Ramos (cell line): ENCODE results near the gene ARHGAP6.
"Not testable (repeated sequence)": the region's sequence is repeated elsewhere in the genome, so short reads cannot be mapped to it uniquely, and the experiment has no call there.

Experiments used
- in situ Hi-C: fragments of 300-500 bp; cut with MboI; formaldehyde crosslinking; loops from one replicate; pipeline ENCODE4 v1.14.3; 2022; ENCODE audit warnings: low sequenced_read_pairs; ENCODE audit not compliant: unreplicated experiment

Gene ARHGAP6

DNA sequence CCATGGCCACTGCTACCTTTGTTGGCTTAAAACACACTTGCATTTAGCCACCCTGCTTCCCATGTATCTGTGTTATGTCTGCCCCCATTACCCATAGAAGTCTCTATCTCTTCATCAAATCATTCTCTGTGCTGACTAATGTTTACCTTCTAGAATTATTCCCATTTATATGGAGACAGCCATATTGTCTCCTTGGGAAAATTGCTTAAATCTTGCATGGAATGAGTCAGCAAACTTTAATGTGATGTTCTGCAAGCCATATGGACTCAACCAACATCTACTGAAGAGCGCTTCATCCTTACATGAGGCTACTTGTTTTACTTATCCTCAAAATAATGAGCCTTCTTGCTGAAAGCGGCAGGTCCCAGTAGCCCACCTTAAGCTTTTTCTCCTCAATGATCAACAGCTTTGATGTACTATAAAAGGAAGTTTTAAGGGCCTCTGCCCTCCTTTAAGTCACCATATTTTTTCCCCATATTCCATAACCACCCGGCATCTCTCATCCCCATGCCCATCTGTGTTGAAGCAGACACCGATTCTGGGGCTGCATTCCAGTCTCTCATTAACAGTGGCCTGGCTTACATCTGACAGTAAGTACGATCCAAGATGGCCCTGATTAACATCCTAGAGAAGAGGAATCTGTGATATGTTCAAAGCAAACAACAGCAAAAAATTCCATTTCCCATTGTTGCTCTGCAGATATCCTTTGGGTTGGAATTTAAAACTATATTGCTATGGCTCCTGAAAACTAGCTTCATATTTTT, 130.4 kb downstream of the ARHGAP6 start:
- in situ Hi-C loops, result loop anchor here (25.0 kb wide), 2 partner anchors 377 to 398 kb away; no protein-coding TSS in a partner anchor

DNA sequence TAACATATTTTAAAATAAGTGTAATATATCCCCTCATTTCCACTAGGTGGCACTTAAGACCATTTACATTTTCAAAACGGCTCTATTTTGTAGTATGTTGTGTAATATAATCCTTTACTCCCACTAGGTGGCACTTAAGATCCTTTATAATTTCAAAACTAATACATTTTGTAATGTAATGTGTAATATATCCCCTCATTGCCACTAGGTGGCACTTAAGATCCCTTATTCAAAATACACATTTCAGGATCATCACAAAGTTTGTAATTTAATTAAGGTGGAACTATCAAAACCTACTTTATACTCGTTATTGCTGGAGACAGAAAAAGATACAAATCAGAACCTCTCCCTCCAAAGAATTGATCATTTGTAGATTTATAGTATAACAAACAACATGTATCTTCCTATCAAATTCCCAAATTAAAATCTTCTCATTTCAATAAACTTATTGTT, 132.5 kb downstream of the ARHGAP6 start:
- in situ Hi-C loops, result loop anchor here (5.0 to 25.0 kb wide), 3 partner anchors 239 to 396 kb away; no protein-coding TSS in a partner anchor

DNA sequence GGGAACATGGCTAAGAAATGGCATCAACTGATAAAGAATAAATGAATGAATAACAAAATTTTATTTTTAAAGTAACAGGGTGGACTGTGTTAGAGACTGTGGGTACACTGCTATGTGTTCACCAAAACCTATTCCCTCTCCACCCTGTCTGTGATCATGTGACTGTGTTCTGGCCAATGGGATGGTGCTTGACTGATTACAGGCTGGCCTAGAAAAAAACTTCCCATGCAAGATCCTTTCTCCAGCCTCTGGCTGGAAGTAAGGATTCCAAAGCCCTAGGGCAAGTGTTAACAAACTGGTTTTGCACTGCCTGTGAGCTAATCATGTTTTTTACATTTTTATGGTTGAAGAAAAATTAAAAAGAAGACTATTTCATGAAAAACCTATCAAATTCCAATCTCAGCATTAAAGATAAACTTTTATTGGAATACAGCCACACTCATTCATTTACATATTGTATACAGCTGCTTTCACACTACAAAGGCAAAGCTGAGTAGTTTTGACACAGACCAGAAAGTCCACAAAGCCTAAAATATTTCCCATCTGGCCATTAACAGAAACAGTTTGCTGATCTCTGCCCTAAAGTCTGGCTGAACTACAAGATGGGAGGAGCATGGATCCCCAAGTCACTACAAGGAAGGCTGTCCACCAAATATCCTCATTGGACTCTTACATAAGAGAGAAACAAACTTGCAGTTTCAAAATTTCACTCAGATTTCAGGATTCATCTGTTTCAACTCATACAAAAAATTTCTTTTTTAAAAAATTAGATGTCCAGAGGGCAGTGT, 133.2 kb downstream of the ARHGAP6 start:
- in situ Hi-C loops, result loop anchor here (5.0 to 25.0 kb wide), 3 partner anchors 240 to 395 kb away; no protein-coding TSS in a partner anchor

GRCh38 chrX:11531226-11531625, 134.5 kb downstream of the ARHGAP6 start:
- in situ Hi-C loops, result loop anchor here (5.0 to 25.0 kb wide), 3 partner anchors 241 to 394 kb away; no protein-coding TSS in a partner anchor

GRCh38 chrX:11530621-11531020, 135.1 kb downstream of the ARHGAP6 start:
- in situ Hi-C loops, result loop anchor here (5.0 to 25.0 kb wide), 3 partner anchors 242 to 393 kb away; no protein-coding TSS in a partner anchor

DNA sequence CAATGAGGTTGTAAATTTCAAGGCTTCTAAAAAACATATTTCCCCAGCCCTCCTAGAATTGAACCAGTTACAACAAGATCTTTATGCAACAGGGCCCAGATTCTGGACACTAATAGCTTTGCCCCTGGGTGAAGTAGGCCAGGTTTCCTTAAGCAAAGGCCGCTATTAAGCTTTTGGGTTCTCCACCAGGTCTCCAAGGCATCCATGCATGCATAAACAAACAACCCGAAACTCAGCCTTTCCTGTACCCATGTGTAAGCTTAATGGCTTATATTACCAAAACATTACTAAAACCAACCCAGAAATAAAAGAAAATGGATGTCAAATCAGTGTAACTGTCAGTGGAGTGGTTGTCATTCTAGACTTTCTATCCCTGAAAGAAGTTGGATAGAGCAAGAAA, 137.1 kb downstream of the ARHGAP6 start:
- in situ Hi-C loops, result loop anchor here (25.0 kb wide), 2 partner anchors 384 to 391 kb away; no protein-coding TSS in a partner anchor

DNA sequence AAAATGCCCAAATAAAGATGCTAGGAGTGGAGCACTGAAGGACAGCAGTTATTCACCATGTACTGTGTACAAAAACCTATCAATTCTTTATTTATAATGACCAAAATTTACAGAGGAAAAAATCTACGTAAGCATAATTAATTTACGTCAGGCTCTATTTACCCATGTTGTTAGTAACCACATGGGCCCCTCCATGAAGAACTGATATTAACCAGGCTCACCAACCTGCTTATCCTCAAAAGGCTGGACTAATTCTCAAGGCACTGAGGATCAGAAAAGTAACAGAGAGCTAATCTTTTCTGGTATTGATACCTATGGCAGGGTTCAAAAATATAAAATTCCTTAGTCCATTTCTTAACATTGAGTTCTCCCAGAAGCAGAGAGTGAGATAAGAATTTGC, 140.0 kb downstream of the ARHGAP6 start:
- in situ Hi-C loops, result loop anchor here (25.0 kb wide), 2 partner anchors 387 to 388 kb away; no protein-coding TSS in a partner anchor

DNA sequence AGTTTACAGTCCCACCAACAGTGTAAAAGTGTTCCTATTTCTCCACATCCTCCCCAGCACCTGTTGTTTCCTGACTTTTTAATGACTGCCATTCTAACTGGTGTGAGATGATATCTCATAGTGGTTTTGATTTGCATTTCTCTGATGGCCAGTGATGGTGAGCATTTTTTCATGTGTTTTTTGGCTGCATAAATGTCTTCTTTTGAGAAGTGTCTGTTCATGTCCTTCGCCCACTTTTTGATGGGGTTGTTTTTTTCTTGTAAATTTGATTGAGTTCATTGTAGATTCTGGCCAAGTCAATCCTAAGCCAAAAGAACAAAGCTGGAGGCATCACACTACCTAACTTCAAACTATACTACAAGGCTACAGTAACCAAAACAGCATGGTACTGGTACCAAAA, 146.5 kb downstream of the ARHGAP6 start:
- in situ Hi-C loops, result not testable (repeated sequence)

DNA sequence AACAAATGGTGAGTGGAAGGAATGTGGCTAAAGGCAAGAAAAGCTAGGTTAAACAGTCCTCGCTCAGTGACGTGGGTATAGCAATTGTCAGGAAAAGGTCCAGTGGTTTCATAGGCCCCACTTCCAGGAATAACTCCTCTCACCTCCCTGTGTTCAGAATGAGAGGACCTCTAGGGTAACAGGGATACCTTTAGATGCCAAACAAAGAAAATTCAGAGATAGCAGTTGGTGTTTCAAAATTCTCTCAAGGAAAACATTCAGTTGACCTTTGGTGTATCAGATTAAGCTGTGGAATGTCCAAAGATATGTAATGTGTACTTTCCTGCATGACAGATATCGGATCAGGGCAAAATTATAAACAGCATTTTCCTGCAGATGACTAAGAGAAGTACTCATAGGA, 155.9 kb downstream of the ARHGAP6 start:
- in situ Hi-C loops, result no loop called here

GRCh38 chrX:11504234-11504633, 161.5 kb downstream of the ARHGAP6 start:
- in situ Hi-C loops, result no loop called here

- in situ Hi-C loops, result no loop called here
These were observed 166.4 kb downstream of the ARHGAP6 start for GRCh38 chrX:11499076-11500044.

DNA sequence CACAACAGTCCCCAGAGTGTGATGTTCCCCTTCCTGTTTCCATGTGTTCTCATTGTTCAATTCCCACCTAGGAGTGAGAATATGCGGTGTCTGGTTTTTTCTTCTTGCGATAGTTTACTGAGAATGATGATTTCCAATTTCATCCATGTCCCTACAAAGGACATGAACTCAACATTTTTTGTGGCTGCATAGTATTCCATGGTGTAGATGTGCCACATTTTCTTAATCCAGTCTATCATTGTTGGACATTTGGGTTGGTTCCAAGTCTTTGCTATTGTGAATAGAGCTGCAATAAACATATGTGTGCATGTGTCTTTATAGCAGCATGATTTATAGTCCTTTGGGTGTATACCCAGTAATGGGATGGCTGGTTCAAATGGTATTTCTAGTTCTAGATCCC, 174.3 kb downstream of the ARHGAP6 start:
- in situ Hi-C loops, result not testable (repeated sequence)

GRCh38 chrX:11484290-11484689, 181.4 kb downstream of the ARHGAP6 start:
- in situ Hi-C loops, result no loop called here

DNA sequence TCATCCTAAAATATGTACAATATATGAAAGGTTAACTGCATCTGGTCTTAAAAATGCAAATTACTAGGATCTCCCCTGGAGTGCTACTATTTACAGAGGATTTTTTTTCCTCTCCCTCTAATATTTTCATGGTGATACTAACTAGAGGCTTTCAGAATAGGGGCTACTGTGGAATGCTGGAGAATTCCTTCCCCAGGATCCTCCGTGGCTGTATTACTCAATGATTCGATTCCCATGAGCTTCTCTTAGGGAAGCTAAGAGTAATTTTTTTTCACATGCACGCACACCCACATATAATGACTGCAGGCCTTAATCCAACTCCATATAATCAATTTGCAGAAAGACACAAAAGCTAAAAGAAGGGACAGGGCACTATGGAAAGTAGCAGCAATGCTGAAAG, 184.7 kb downstream of the ARHGAP6 start:
- in situ Hi-C loops, result no loop called here

GRCh38 chrX:11480626-11481025, 185.1 kb downstream of the ARHGAP6 start:
- in situ Hi-C loops, result no loop called here

DNA sequence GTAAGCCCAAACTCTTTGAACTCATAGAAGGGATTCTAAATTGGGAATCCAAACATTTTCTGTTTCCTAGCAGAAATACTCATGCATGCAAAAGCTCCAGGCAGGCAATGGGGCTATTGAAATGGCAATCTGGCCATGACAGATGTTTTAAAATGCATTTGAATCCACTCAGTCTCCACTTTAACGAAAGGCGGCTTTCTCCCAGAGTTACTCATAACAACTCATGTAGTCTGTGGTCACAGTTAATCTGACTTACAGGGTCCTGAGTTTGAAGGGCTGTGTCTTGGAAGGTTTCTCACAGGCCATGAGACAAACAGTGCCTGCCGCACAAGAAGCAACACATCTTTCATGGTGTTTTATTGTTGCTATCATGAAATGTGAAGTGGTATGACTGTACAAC, 186.8 kb downstream of the ARHGAP6 start:
- in situ Hi-C loops, result no loop called here

DNA sequence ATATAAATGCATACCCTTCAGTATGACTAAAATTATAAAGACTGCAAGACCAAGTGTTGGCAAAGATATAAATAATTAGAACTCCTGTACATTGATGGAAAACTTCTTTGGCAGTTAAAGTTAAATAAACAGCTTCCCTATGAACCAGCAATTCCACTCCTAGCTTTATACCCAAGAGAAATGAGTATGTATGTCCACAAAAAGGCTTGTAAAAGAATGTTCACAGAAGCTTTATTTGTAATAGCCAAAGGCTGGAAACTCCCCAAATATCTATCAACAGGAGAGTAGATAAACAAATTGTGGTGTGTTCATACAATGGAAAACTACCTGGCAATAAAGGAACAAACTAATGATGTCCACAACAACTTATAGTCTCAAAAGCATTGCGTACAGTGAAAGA, 187.7 kb downstream of the ARHGAP6 start:
- in situ Hi-C loops, result no loop called here

DNA sequence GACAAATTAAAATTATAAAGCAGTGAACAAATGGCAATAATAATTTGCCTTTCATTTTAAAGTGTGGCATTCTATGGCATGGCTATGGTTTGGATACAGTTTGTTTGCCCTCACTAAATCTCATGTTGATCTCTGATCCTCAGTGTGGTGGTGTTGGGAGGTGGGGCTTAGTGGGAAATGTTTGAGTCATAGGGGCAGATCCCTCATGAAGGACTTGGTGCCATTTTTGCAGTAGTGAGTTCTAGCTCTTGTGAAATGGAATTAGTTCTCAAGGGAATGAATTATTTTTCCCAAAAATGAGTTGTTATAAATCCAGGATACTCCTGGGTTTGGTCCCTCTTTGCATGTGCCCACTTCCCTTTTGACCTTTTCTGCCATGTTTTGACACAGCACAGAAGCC, 191.1 kb downstream of the ARHGAP6 start:
- in situ Hi-C loops, result no loop called here

- in situ Hi-C loops, result no loop called here
These were observed 191.7 kb downstream of the ARHGAP6 start for GRCh38 chrX:11474021-11474420.

- in situ Hi-C loops, result no loop called here
These were observed 192.8 kb downstream of the ARHGAP6 start for GRCh38 chrX:11472879-11473278.
